ENCODE measurements around the gene ENOSF1. TPM values are rescaled to one million over a fixed set of nuclear protein-coding genes. Genes with fewer than 3 reads are reported as not detected.
"Not testable (repeated sequence)": the region's sequence is repeated elsewhere in the genome, so short reads cannot be mapped to it uniquely, and the experiment has no call there.

ENOSF1 gene
- total RNA-seq, 1 experiment from 2014 or later, result 48.7 TPM

DNA sequence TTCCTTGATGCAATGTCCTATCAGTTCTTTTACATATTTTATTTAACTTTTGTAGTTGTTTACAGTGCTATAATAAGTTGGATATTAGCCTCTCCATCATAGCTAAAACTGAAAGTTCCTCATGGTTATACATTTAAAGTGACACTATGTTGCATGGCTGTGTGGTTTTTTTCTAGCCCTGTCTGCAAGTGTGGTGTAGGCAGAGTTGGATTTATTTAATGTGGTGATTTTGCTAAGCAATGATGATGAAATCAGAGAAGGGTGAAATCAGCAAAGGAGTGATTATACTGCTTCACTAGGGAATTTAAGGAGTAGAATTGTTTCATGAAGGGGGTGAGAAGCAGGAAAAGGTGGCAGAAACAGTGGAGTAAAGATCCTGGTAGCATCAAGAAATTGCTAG is 18.3 kb upstream of the ENOSF1 start:
- H4K20me1 ChIP-seq (ENCODE audit: insufficient read depth), result 0 out of 2 replicates have a peak, but pooled peaks cover 4% of the 10 kb centered on the region
- peaks cover 4% of the 10 kb centered on the region; the same call in 1 of the 2 replicates for H3K36me3 ChIP-seq (ENCODE audit: low read depth)
- no TSS peak for BruUV-seq (replicated peaks)
- no peaks in the 10 kb centered on the region for H3K4me1 ChIP-seq (replicated peaks; ENCODE audit: insufficient read depth)
- DNase-seq, result no peak
- no peak overlapping the region for H3K4me3 ChIP-seq
- no peaks in the 10 kb centered on the region for H3K9me3 ChIP-seq (ENCODE audit: insufficient read depth, low read depth)
- no peak overlapping the region for H2AFZ ChIP-seq
- no peak overlapping the region for H3K4me2 ChIP-seq
- no peaks in the 10 kb centered on the region for H3K79me2 ChIP-seq (ENCODE audit: low read depth)
- H3K27me3 ChIP-seq (ENCODE audit: insufficient read depth, low read depth), result no peaks in the 10 kb centered on the region
- ChIA-PET CTCF (no interaction called here), POLR2A (ENCODE audit: unreplicated experiment) (no interaction called here)
- H3F3A ChIP-seq (ENCODE audit: insufficient read depth, low read depth), result peaks cover 5% of the 10 kb centered on the region; the same call in 1 of the 2 replicates
- no peaks in the 10 kb centered on the region for H3K9me2 ChIP-seq (ENCODE audit: insufficient read depth)
- no peak for TF ChIP-seq EZH2 (IDR thresholded peaks at IDR 0.05; ENCODE audit: low read depth)
- no peak for TF ChIP-seq CTCF (conservative IDR thresholded peaks at IDR 0.05)
- H3K27ac ChIP-seq, result no peak overlapping the region
- intact Hi-C loops (cut with micrococcal nuclease; ENCODE audit: unreplicated experiment), result no loop called here

GRCh38 chr18:730120-730519 is 17.7 kb upstream of the ENOSF1 start:
- H3K27me3 ChIP-seq (ENCODE audit: insufficient read depth, low read depth); H3K4me1 ChIP-seq (replicated peaks; ENCODE audit: insufficient read depth); BruUV-seq (replicated peaks); H4K20me1 ChIP-seq (ENCODE audit: insufficient read depth); H3F3A ChIP-seq (ENCODE audit: insufficient read depth, low read depth); CTCF ChIA-PET; H2AFZ ChIP-seq; POLR2A ChIA-PET (ENCODE audit: unreplicated experiment); H3K9me2 ChIP-seq (ENCODE audit: insufficient read depth); DNase-seq; H3K79me2 ChIP-seq (ENCODE audit: low read depth); H3K4me2 ChIP-seq; H3K27ac ChIP-seq; H3K36me3 ChIP-seq (ENCODE audit: low read depth); intact Hi-C loops (cut with micrococcal nuclease; ENCODE audit: unreplicated experiment); H3K9me3 ChIP-seq (ENCODE audit: insufficient read depth, low read depth); H3K4me3 ChIP-seq: not testable (repeated sequence)

DNA sequence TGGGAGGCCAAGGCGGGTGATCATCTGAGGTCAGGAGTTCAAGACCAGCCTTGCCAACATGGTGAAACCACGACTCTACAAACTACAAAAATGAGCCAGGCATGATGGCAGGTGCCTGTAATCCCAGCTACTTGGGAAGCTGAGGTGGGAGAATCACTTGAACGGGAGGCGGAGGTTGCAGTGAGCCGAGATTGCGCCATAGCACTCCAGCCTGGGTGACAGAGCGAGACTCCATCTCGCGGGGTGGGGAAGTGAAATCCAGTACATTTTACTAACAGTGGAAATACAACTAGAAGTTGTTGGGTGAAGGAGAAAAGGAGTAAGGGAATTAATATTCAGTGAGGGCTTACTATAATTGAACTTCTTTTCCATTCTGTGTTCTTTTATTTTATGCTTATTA is 13.2 kb upstream of the ENOSF1 start:
- no peak for DNase-seq
- Histone ChIP-seq H3K9me3 (ENCODE audit: insufficient read depth, low read depth) (no peaks in the 10 kb centered on the region), H3K36me3 (ENCODE audit: low read depth) (no peaks in the 10 kb centered on the region), H3K79me2 (ENCODE audit: low read depth) (no peaks in the 10 kb centered on the region), H3K27me3 (ENCODE audit: insufficient read depth, low read depth) (no peaks in the 10 kb centered on the region), H3K4me2 (no peak overlapping the region), H3K4me1 (replicated peaks; ENCODE audit: insufficient read depth) (no peaks in the 10 kb centered on the region), H3F3A (ENCODE audit: insufficient read depth, low read depth) (peaks cover 5% of the 10 kb centered on the region; the same call in 1 of the 2 replicates), H3K27ac (no peak overlapping the region), H2AFZ (no peak overlapping the region), H3K9me2 (ENCODE audit: insufficient read depth) (no peaks in the 10 kb centered on the region), H3K4me3 (no peak overlapping the region), H4K20me1 (ENCODE audit: insufficient read depth) (0 out of 2 replicates have a peak, but pooled peaks cover 4% of the 10 kb centered on the region)
- no TSS peak for BruUV-seq (replicated peaks)
- ChIA-PET CTCF (no interaction called here), POLR2A (ENCODE audit: unreplicated experiment) (interaction anchor here (0.6 kb wide), 1 partner anchor 23 kb away, joined by 3 read pairs; no protein-coding TSS in a partner anchor)
- intact Hi-C loops (cut with micrococcal nuclease; ENCODE audit: unreplicated experiment), result no loop called here
- TF ChIP-seq CTCF (conservative IDR thresholded peaks at IDR 0.05) (no peak), EZH2 (IDR thresholded peaks at IDR 0.05; ENCODE audit: low read depth) (no peak)

GRCh38 chr18:723541-724080 is 11.2 kb upstream of the ENOSF1 start:
- Histone ChIP-seq H3K4me1 (replicated peaks; ENCODE audit: insufficient read depth) (no peaks in the 10 kb centered on the region), H4K20me1 (ENCODE audit: insufficient read depth) (0 out of 2 replicates have a peak, but pooled peaks cover 2% of the 10 kb centered on the region), H3K4me3 (no peak overlapping the region), H3K79me2 (ENCODE audit: low read depth) (no peaks in the 10 kb centered on the region), H3K4me2 (no peak overlapping the region), H3K27ac (no peak overlapping the region), H3K36me3 (ENCODE audit: low read depth) (no peaks in the 10 kb centered on the region), H3K27me3 (ENCODE audit: insufficient read depth, low read depth) (no peaks in the 10 kb centered on the region), H3K9me3 (ENCODE audit: insufficient read depth, low read depth) (no peaks in the 10 kb centered on the region), H3F3A (ENCODE audit: insufficient read depth, low read depth) (peaks cover 5% of the 10 kb centered on the region; the same call in 1 of the 2 replicates), H2AFZ (no peak overlapping the region), H3K9me2 (ENCODE audit: insufficient read depth) (no peaks in the 10 kb centered on the region; the same call in 1 of the 2 replicates)
- CTCF ChIA-PET, result no interaction called here
- BruUV-seq (replicated peaks), result no TSS peak
- no peak for TF ChIP-seq EZH2 (IDR thresholded peaks at IDR 0.05; ENCODE audit: low read depth)
- no peak for TF ChIP-seq CTCF (conservative IDR thresholded peaks at IDR 0.05)
- POLR2A ChIA-PET (ENCODE audit: unreplicated experiment), result no interaction called here
- intact Hi-C loops (cut with micrococcal nuclease; ENCODE audit: unreplicated experiment), result no loop called here
- no peak for DNase-seq
